Measurements from ENCODE around the gene RGS12. TPM values are rescaled to one million over a fixed set of nuclear protein-coding genes. Genes with fewer than 3 reads are reported as not detected.

RGS12 gene
- total RNA-seq, 5 donors from 2014 or later (not counting 1 experiment from before 2014, with no cell fraction given): 6.4 to 15.3 (median 10.5) TPM

GRCh38 chr4:3256230-3257102, 36.4 kb upstream of the RGS12 start:
- 92% methylated on average over 11 of the region's 21 CpGs for WGBS (ENCODE audit: insufficient coverage)
- H3K36me3 Mint-ChIP-seq: peaks cover 7% of the 10 kb centered on the region
- CTCF ChIA-PET: no interaction called here
- Histone ChIP-seq H3K4me3 (ENCODE audit: control insufficient read depth in 1 of 2, extremely low read depth in 1 of 2, low read length in 1 of 2) (no peak overlapping the region), H3K36me3 (ENCODE audit: control insufficient read depth in 2 of 2, extremely low read depth in 1 of 2, insufficient read depth in 1 of 2, low read length in 1 of 2) (no peaks in the 10 kb centered on the region), H3K27me3 (replicated peaks in 1 of 2; ENCODE audit: control insufficient read depth in 2 of 2, extremely low read depth in 1 of 2, insufficient read depth in 2 of 2, low read length in 1 of 2) (peaks cover 0 to under 1% of the 10 kb centered on the region in 2 experiments), H3K9me3 (no peaks in the 10 kb centered on the region), H3K4me1 (ENCODE audit: control insufficient read depth in 1 of 2, extremely low read depth in 1 of 2, insufficient read depth in 2 of 2, low read length in 2 of 2) (no peaks in the 10 kb centered on the region), H3K27ac (ENCODE audit: low read length) (no peak overlapping the region)
- no peak overlapping the region for H3K4me3 Mint-ChIP-seq
- H3K27me3 Mint-ChIP-seq: no peaks in the 10 kb centered on the region
- no peak overlapping the region for H3K27ac Mint-ChIP-seq
- peak in 1 of 35 experiments; percentile 9 for DNase-seq
- no peaks in the 10 kb centered on the region for H3K9me3 Mint-ChIP-seq
- POLR2A ChIA-PET: no interaction called here
- H3K4me1 Mint-ChIP-seq: no peaks in the 10 kb centered on the region
- no peak for ATAC-seq (replicated peaks in 1 of 4)

- Histone ChIP-seq H3K27me3 (replicated peaks in 1 of 2; ENCODE audit: control insufficient read depth in 2 of 2, extremely low read depth in 1 of 2, insufficient read depth in 2 of 2, low read length in 1 of 2) (peaks cover 0 to 3% of the 10 kb centered on the region in 2 experiments), H3K27ac (ENCODE audit: low read length) (no peak overlapping the region), H3K4me3 (ENCODE audit: control insufficient read depth in 1 of 2, extremely low read depth in 1 of 2, low read length in 1 of 2) (no peak overlapping the region), H3K36me3 (ENCODE audit: control insufficient read depth in 2 of 2, extremely low read depth in 1 of 2, insufficient read depth in 1 of 2, low read length in 1 of 2) (no peaks in the 10 kb centered on the region), H3K9me3 (no peaks in the 10 kb centered on the region), H3K4me1 (ENCODE audit: control insufficient read depth in 1 of 2, extremely low read depth in 1 of 2, insufficient read depth in 2 of 2, low read length in 2 of 2) (no peaks in the 10 kb centered on the region)
- ATAC-seq (replicated peaks in 1 of 4) (no peak), DNase-seq (peak in 1 of 35 experiments; percentile 11)
- 92% methylated on average over 2 of the region's 9 CpGs for WGBS (ENCODE audit: insufficient coverage)
- peaks cover 7% of the 10 kb centered on the region for H3K36me3 Mint-ChIP-seq
- no peaks in the 10 kb centered on the region for H3K27me3 Mint-ChIP-seq
- no peaks in the 10 kb centered on the region for H3K4me1 Mint-ChIP-seq
- H3K4me3 Mint-ChIP-seq: no peak overlapping the region
- H3K9me3 Mint-ChIP-seq: no peaks in the 10 kb centered on the region
- POLR2A ChIA-PET: interaction anchor here in 1 of 2 donors (0.6 kb wide), 1 partner anchor 263 kb away, joined by 3 read pairs; no protein-coding TSS in a partner anchor
- CTCF ChIA-PET: no interaction called here
- H3K27ac Mint-ChIP-seq: no peak overlapping the region
Measured at GRCh38 chr4:3257103-3257555, 35.7 kb upstream of the RGS12 start.

GRCh38 chr4:3257556-3258482, 35.0 kb upstream of the RGS12 start:
- WGBS (ENCODE audit: insufficient coverage): 92% methylated on average over 18 of the region's 29 CpGs
- H3K4me1 Mint-ChIP-seq: no peaks in the 10 kb centered on the region
- H3K4me3 ChIP-seq (ENCODE audit: control insufficient read depth in 1 of 2, extremely low read depth in 1 of 2, low read length in 1 of 2): no peak overlapping the region
- POLR2A ChIA-PET: interaction anchor here in 1 of 2 donors (0.6 kb wide), 1 partner anchor 262 kb away, joined by 3 read pairs; no protein-coding TSS in a partner anchor
- no peaks in the 10 kb centered on the region for H3K36me3 ChIP-seq (ENCODE audit: control insufficient read depth in 2 of 2, extremely low read depth in 1 of 2, insufficient read depth in 1 of 2, low read length in 1 of 2)
- H3K36me3 Mint-ChIP-seq: peaks cover 7% of the 10 kb centered on the region
- CTCF ChIA-PET: no interaction called here
- H3K4me3 Mint-ChIP-seq: no peak overlapping the region
- no peaks in the 10 kb centered on the region for H3K4me1 ChIP-seq (ENCODE audit: control insufficient read depth in 1 of 2, extremely low read depth in 1 of 2, insufficient read depth in 2 of 2, low read length in 2 of 2)
- DNase-seq (peak in 1 of 35 experiments; percentile 21), ATAC-seq (replicated peaks in 1 of 4) (no peak)
- H3K27me3 ChIP-seq (replicated peaks in 1 of 2; ENCODE audit: control insufficient read depth in 2 of 2, extremely low read depth in 1 of 2, insufficient read depth in 2 of 2, low read length in 1 of 2): peaks cover 0 to 6% of the 10 kb centered on the region in 2 experiments
- H3K9me3 ChIP-seq: no peaks in the 10 kb centered on the region
- H3K27me3 Mint-ChIP-seq: no peaks in the 10 kb centered on the region
- no peak overlapping the region for H3K27ac ChIP-seq (ENCODE audit: low read length)
- H3K27ac Mint-ChIP-seq: no peak overlapping the region
- no peaks in the 10 kb centered on the region for H3K9me3 Mint-ChIP-seq

- Mint-ChIP-seq H3K4me3 (no peak overlapping the region), H3K36me3 (peaks cover 1% of the 10 kb centered on the region), H3K4me1 (no peaks in the 10 kb centered on the region), H3K9me3 (no peaks in the 10 kb centered on the region), H3K27me3 (no peaks in the 10 kb centered on the region), H3K27ac (no peak overlapping the region)
- Histone ChIP-seq H3K4me3 (ENCODE audit: control insufficient read depth in 1 of 2, extremely low read depth in 1 of 2, low read length in 1 of 2) (no peak overlapping the region), H3K27me3 (replicated peaks in 1 of 2; ENCODE audit: control insufficient read depth in 2 of 2, extremely low read depth in 1 of 2, insufficient read depth in 2 of 2, low read length in 1 of 2) (peaks cover 0 to 14% of the 10 kb centered on the region in 2 experiments), H3K36me3 (ENCODE audit: control insufficient read depth in 2 of 2, extremely low read depth in 1 of 2, insufficient read depth in 1 of 2, low read length in 1 of 2) (no peaks in the 10 kb centered on the region), H3K27ac (ENCODE audit: low read length) (no peak overlapping the region), H3K9me3 (no peaks in the 10 kb centered on the region), H3K4me1 (ENCODE audit: control insufficient read depth in 1 of 2, extremely low read depth in 1 of 2, insufficient read depth in 2 of 2, low read length in 2 of 2) (no peaks in the 10 kb centered on the region)
- 88% methylated on average over 34 of the region's 35 CpGs for WGBS (ENCODE audit: insufficient coverage)
- DNase-seq: peak in 1 of 35 experiments; percentile 19
- ATAC-seq (replicated peaks in 1 of 4): no peak
- POLR2A ChIA-PET: no interaction called here
- CTCF ChIA-PET: no interaction called here
Measured at GRCh38 chr4:3261411-3262207, 31.2 kb upstream of the RGS12 start.

GRCh38 chr4:3262208-3263052, 30.4 kb upstream of the RGS12 start:
- no peaks in the 10 kb centered on the region for H3K4me1 Mint-ChIP-seq
- ChIA-PET POLR2A (no interaction called here), CTCF (no interaction called here)
- Histone ChIP-seq H3K27me3 (replicated peaks in 1 of 2; ENCODE audit: control insufficient read depth in 2 of 2, extremely low read depth in 1 of 2, insufficient read depth in 2 of 2, low read length in 1 of 2) (peaks cover 0 to 14% of the 10 kb centered on the region in 2 experiments), H3K9me3 (no peaks in the 10 kb centered on the region), H3K4me3 (ENCODE audit: control insufficient read depth in 1 of 2, extremely low read depth in 1 of 2, low read length in 1 of 2) (no peak overlapping the region), H3K36me3 (ENCODE audit: control insufficient read depth in 2 of 2, extremely low read depth in 1 of 2, insufficient read depth in 1 of 2, low read length in 1 of 2) (no peaks in the 10 kb centered on the region), H3K27ac (ENCODE audit: low read length) (no peak overlapping the region), H3K4me1 (ENCODE audit: control insufficient read depth in 1 of 2, extremely low read depth in 1 of 2, insufficient read depth in 2 of 2, low read length in 2 of 2) (no peaks in the 10 kb centered on the region)
- no peak overlapping the region for H3K27ac Mint-ChIP-seq
- no peak for ATAC-seq (replicated peaks in 1 of 4)
- no peak overlapping the region for H3K4me3 Mint-ChIP-seq
- peak in 1 of 35 experiments; percentile 16 for DNase-seq
- H3K36me3 Mint-ChIP-seq: no peaks in the 10 kb centered on the region
- no peaks in the 10 kb centered on the region for H3K27me3 Mint-ChIP-seq
- 82% methylated on average over 13 of the region's 23 CpGs for WGBS (ENCODE audit: insufficient coverage)
- no peaks in the 10 kb centered on the region for H3K9me3 Mint-ChIP-seq
